Lung microvascular endothelial cell (primary cell): Measurements from ENCODE around the gene ARMCX2. TPM values are rescaled to one million over a fixed set of nuclear protein-coding genes. Genes with fewer than 3 reads are reported as not detected.

Experiments
- total RNA-seq: library from RNA; depleted of rRNA; stranded (reverse); fragments of >200 nt; gene quantifications from 2 replicates; pipeline ENCODE4 v1.2.1, GENCODE V29; 2014

The ARMCX2 gene
- total RNA-seq, 1 donor from 2014 or later: 58.9 TPM

Other genes with a start within 250 kb of the ARMCX2 start
- 2.6 and 4.2 TPM in 2 replicates for gene ARMCX4, start 174.4 kb downstream of the ARMCX2 start, total RNA-seq
- gene ARMCX1, start 109.3 kb downstream of the ARMCX2 start, total RNA-seq: 39.7 and 55.2 TPM in 2 replicates
- 28.1 and 30.4 TPM in 2 replicates for gene ARMCX6, start 41.9 kb downstream of the ARMCX2 start, total RNA-seq
- 46.4 and 65.5 TPM in 2 replicates for gene ARMCX3, start 36.7 kb downstream of the ARMCX2 start, total RNA-seq